ENCODE measurements around the gene RPS8. TPM values are rescaled to one million over a fixed set of nuclear protein-coding genes. Genes with fewer than 3 reads are reported as not detected.
"Not testable (repeated sequence)": the region's sequence is repeated elsewhere in the genome, so short reads cannot be mapped to it uniquely, and the experiment has no call there.

The RPS8 gene
- polyA plus RNA-seq, 4 donors = 1,153 to 3,026 (median 2,284) TPM

GRCh38 chr1:44808063-44808937 is 33.0 kb downstream of the RPS8 start, which contains the start of gene BTBD19:
Gene BTBD19 (plus strand): TSS chr1:44808523. CDS start chr1:44808821, 298 bp downstream.
- 34 to 48% (median 44%) methylated on average over 23 of the region's 23 CpGs for WGBS, 3 donors
- Histone ChIP-seq H3K4me3 (ENCODE audit: low read depth in 1 of 3, low read length in 3 of 3) (peak within 1 kb of the TSS in 1 of 3 donors; percentile 24), H3K27ac (ENCODE audit: low read depth in 1 of 3, low read length in 2 of 3) (peak within 1 kb of the TSS; percentile 88 to 99 (median 98)), H3K36me3 (ENCODE audit: control insufficient read depth in 3 of 3, insufficient read depth in 2 of 3, low read depth in 1 of 3, low read length in 3 of 3) (peaks cover 0 to 62% (median 6%) of the 10 kb centered on the region in 3 donors), H3K4me1 (ENCODE audit: control insufficient read depth in 3 of 3, insufficient read depth in 2 of 3, low read depth in 1 of 3, low read length in 2 of 3) (peaks cover 25 to 60% (median 28%) of the 10 kb centered on the region in 3 donors), H3K9me3 (ENCODE audit: control insufficient read depth in 2 of 2, insufficient read depth in 1 of 2, low read depth in 1 of 2, low read length in 1 of 2) (no peaks in the 10 kb centered on the region), H3K27me3 (ENCODE audit: control insufficient read depth in 3 of 3, insufficient read depth in 3 of 3, low read length in 3 of 3) (no peaks in the 10 kb centered on the region)
- no peak for FAIRE-seq
- DNase-seq = peak in 1 of 2 donors; percentile 86

- Histone ChIP-seq H3K36me3 (ENCODE audit: control insufficient read depth in 3 of 3, insufficient read depth in 2 of 3, low read depth in 1 of 3, low read length in 3 of 3) (peaks cover 0 to 53% (median 3%) of the 10 kb centered on the region in 3 donors), H3K27ac (ENCODE audit: low read depth in 1 of 3, low read length in 2 of 3) (peak overlapping the region; percentile 88 to 99 (median 98)), H3K9me3 (ENCODE audit: control insufficient read depth in 2 of 2, insufficient read depth in 1 of 2, low read depth in 1 of 2, low read length in 1 of 2) (no peaks in the 10 kb centered on the region), H3K4me1 (ENCODE audit: control insufficient read depth in 3 of 3, insufficient read depth in 2 of 3, low read depth in 1 of 3, low read length in 2 of 3) (peaks cover 25 to 57% (median 28%) of the 10 kb centered on the region in 3 donors), H3K27me3 (ENCODE audit: control insufficient read depth in 3 of 3, insufficient read depth in 3 of 3, low read length in 3 of 3) (no peaks in the 10 kb centered on the region), H3K4me3 (ENCODE audit: low read depth in 1 of 3, low read length in 3 of 3) (peak overlapping the region in 1 of 3 donors; percentile 24)
- WGBS, 3 donors = 15 to 18% (median 17%) methylated on average over 6 of the region's 6 CpGs
- FAIRE-seq (no peak), DNase-seq (peak; percentile 82 to 91)
These were observed 33.9 kb downstream of the RPS8 start for GRCh38 chr1:44808938-44809917.

- no peak for FAIRE-seq
- Histone ChIP-seq H3K36me3 (ENCODE audit: control insufficient read depth in 3 of 3, insufficient read depth in 2 of 3, low read depth in 1 of 3, low read length in 3 of 3) (peaks cover 0 to 48% (median 3%) of the 10 kb centered on the region in 3 donors), H3K9me3 (ENCODE audit: control insufficient read depth in 2 of 2, insufficient read depth in 1 of 2, low read depth in 1 of 2, low read length in 1 of 2) (no peaks in the 10 kb centered on the region), H3K27me3 (ENCODE audit: control insufficient read depth in 3 of 3, insufficient read depth in 3 of 3, low read length in 3 of 3) (no peaks in the 10 kb centered on the region), H3K4me1 (ENCODE audit: control insufficient read depth in 3 of 3, insufficient read depth in 2 of 3, low read depth in 1 of 3, low read length in 2 of 3) (peaks cover 25 to 66% (median 28%) of the 10 kb centered on the region in 3 donors), H3K4me3 (ENCODE audit: low read depth in 1 of 3, low read length in 3 of 3) (no peak overlapping the region), H3K27ac (ENCODE audit: low read depth in 1 of 3, low read length in 2 of 3) (peak overlapping the region; percentile 88 to 99 (median 98))
- no peak for DNase-seq
- 52 to 67% (median 54%) methylated on average over 12 of the region's 12 CpGs for WGBS, 3 donors
These were observed 34.9 kb downstream of the RPS8 start for GRCh38 chr1:44810101-44810761.

GRCh38 chr1:44810762-44811105 is 35.4 kb downstream of the RPS8 start:
- not testable (repeated sequence) for H3K9me3 ChIP-seq (ENCODE audit: control insufficient read depth in 2 of 2, insufficient read depth in 1 of 2, low read depth in 1 of 2, low read length in 1 of 2); FAIRE-seq; H3K4me3 ChIP-seq (ENCODE audit: low read depth in 1 of 3, low read length in 3 of 3); DNase-seq; H3K27me3 ChIP-seq (ENCODE audit: control insufficient read depth in 3 of 3, insufficient read depth in 3 of 3, low read length in 3 of 3)
- WGBS, 3 donors = 88 to 94% (median 93%) methylated on average over 4 of the region's 4 CpGs
- peaks cover 25 to 66% (median 28%) of the 10 kb centered on the region in 3 donors for H3K4me1 ChIP-seq (ENCODE audit: control insufficient read depth in 3 of 3, insufficient read depth in 2 of 3, low read depth in 1 of 3, low read length in 2 of 3)
- H3K36me3 ChIP-seq (ENCODE audit: control insufficient read depth in 3 of 3, insufficient read depth in 2 of 3, low read depth in 1 of 3, low read length in 3 of 3) = peaks cover 0 to 47% (median 0%) of the 10 kb centered on the region in 3 donors
- peak overlapping the region in 2 of 3 donors; percentile 98 to 99 for H3K27ac ChIP-seq (ENCODE audit: low read depth in 1 of 3, low read length in 2 of 3)

- no peaks in the 10 kb centered on the region for H3K9me3 ChIP-seq (ENCODE audit: control insufficient read depth in 2 of 2, insufficient read depth in 1 of 2, low read depth in 1 of 2, low read length in 1 of 2)
- H3K27ac ChIP-seq (ENCODE audit: low read depth in 1 of 3, low read length in 2 of 3) = peak overlapping the region in 1 of 3 donors; percentile 59
- WGBS, 3 donors = 83 to 91% (median 85%) methylated on average over 8 of the region's 8 CpGs
- H3K27me3 ChIP-seq (ENCODE audit: control insufficient read depth in 3 of 3, insufficient read depth in 3 of 3, low read length in 3 of 3) = no peaks in the 10 kb centered on the region
- no peak for FAIRE-seq
- DNase-seq = peak in 1 of 2 donors; percentile 11
- peaks cover 0 to 45% (median 0%) of the 10 kb centered on the region in 3 donors for H3K36me3 ChIP-seq (ENCODE audit: control insufficient read depth in 3 of 3, insufficient read depth in 2 of 3, low read depth in 1 of 3, low read length in 3 of 3)
- no peak overlapping the region for H3K4me3 ChIP-seq (ENCODE audit: low read depth in 1 of 3, low read length in 3 of 3)
- peaks cover 25 to 66% (median 27%) of the 10 kb centered on the region in 3 donors for H3K4me1 ChIP-seq (ENCODE audit: control insufficient read depth in 3 of 3, insufficient read depth in 2 of 3, low read depth in 1 of 3, low read length in 2 of 3)
These were observed 35.9 kb downstream of the RPS8 start for GRCh38 chr1:44811234-44811633.

- WGBS, 3 donors = 33 to 54% (median 38%) methylated on average over 47 to 48 of the region's 48 CpGs
- FAIRE-seq (no peak), DNase-seq (peak in 1 of 2 donors; percentile 56)
- Histone ChIP-seq H3K9me3 (ENCODE audit: control insufficient read depth in 2 of 2, insufficient read depth in 1 of 2, low read depth in 1 of 2, low read length in 1 of 2) (no peaks in the 10 kb centered on the region), H3K27ac (ENCODE audit: low read depth in 1 of 3, low read length in 2 of 3) (peak overlapping the region; percentile 42 to 87 (median 87)), H3K4me3 (ENCODE audit: low read depth in 1 of 3, low read length in 3 of 3) (peak overlapping the region in 2 of 3 donors; percentile 57 to 66), H3K36me3 (ENCODE audit: control insufficient read depth in 3 of 3, insufficient read depth in 2 of 3, low read depth in 1 of 3, low read length in 3 of 3) (peaks cover 0 to 31% (median 0%) of the 10 kb centered on the region in 3 donors), H3K4me1 (ENCODE audit: control insufficient read depth in 3 of 3, insufficient read depth in 2 of 3, low read depth in 1 of 3, low read length in 2 of 3) (peaks cover 15 to 49% (median 24%) of the 10 kb centered on the region in 3 donors), H3K27me3 (ENCODE audit: control insufficient read depth in 3 of 3, insufficient read depth in 3 of 3, low read length in 3 of 3) (no peaks in the 10 kb centered on the region)
These were observed 37.6 kb downstream of the RPS8 start for GRCh38 chr1:44812822-44813543.

GRCh38 chr1:44815926-44816325 is 40.6 kb downstream of the RPS8 start:
- not testable (repeated sequence) for H3K9me3 ChIP-seq (ENCODE audit: control insufficient read depth in 2 of 2, insufficient read depth in 1 of 2, low read depth in 1 of 2, low read length in 1 of 2); H3K27me3 ChIP-seq (ENCODE audit: control insufficient read depth in 3 of 3, insufficient read depth in 3 of 3, low read length in 3 of 3); H3K4me3 ChIP-seq (ENCODE audit: low read depth in 1 of 3, low read length in 3 of 3); DNase-seq; FAIRE-seq; H3K27ac ChIP-seq (ENCODE audit: low read depth in 1 of 3, low read length in 2 of 3)
- H3K4me1 ChIP-seq (ENCODE audit: control insufficient read depth in 3 of 3, insufficient read depth in 2 of 3, low read depth in 1 of 3, low read length in 2 of 3) = peaks cover 0 to 41% (median 0%) of the 10 kb centered on the region in 3 donors
- peaks cover 0 to 18% (median 0%) of the 10 kb centered on the region in 3 donors for H3K36me3 ChIP-seq (ENCODE audit: control insufficient read depth in 3 of 3, insufficient read depth in 2 of 3, low read depth in 1 of 3, low read length in 3 of 3)
- 86 to 95% (median 92%) methylated on average over 9 of the region's 9 CpGs for WGBS, 3 donors
